GM19351 (cell line): ENCODE data around the gene RETREG1.
A peak's percentile ranks its signal among the peaks of the same experiment; 100 is the strongest.
"Not testable (repeated sequence)": the region's sequence is repeated elsewhere in the genome, so short reads cannot be mapped to it uniquely, and the experiment has no call there.

Experiments
- ATAC-seq: cut with Tn5 transposase; IDR thresholded peaks from one replicate; pipeline ENCODE4 v1.9.1; 2021; ENCODE audit warnings: mild to moderate bottlenecking, moderate library complexity; ENCODE audit not compliant: unreplicated experiment

Gene RETREG1

GRCh38 chr5:16461782-16462181 lies 155.0 kb downstream of the RETREG1 start:
- ATAC-seq = no peak

- ATAC-seq = no peak
Measured at GRCh38 chr5:16461026-16461425, 155.8 kb downstream of the RETREG1 start.

GRCh38 chr5:16459451-16459850 lies 157.3 kb downstream of the RETREG1 start:
- ATAC-seq = no peak

GRCh38 chr5:16457853-16458252 lies 158.9 kb downstream of the RETREG1 start:
- no peak for ATAC-seq

GRCh38 chr5:16457451-16457850 lies 159.3 kb downstream of the RETREG1 start:
- ATAC-seq = no peak

- peak; percentile 76 for ATAC-seq
Measured at GRCh38 chr5:16456103-16456832, 160.5 kb downstream of the RETREG1 start.

- ATAC-seq = peak; percentile 11
Measured at GRCh38 chr5:16455668-16456067, 161.1 kb downstream of the RETREG1 start.

GRCh38 chr5:16454686-16455085 lies 162.1 kb downstream of the RETREG1 start:
- no peak for ATAC-seq

- no peak for ATAC-seq
Measured at GRCh38 chr5:16453609-16454008, 163.2 kb downstream of the RETREG1 start.

- peak; percentile 57 for ATAC-seq
Measured at GRCh38 chr5:16450163-16450562, 166.6 kb downstream of the RETREG1 start.

GRCh38 chr5:16446993-16447392 lies 169.8 kb downstream of the RETREG1 start:
- no peak for ATAC-seq

GRCh38 chr5:16437977-16438376 lies 178.8 kb downstream of the RETREG1 start:
- ATAC-seq = no peak

GRCh38 chr5:16436065-16436682 lies 180.6 kb downstream of the RETREG1 start:
- ATAC-seq = not testable (repeated sequence)

- no peak for ATAC-seq
Measured at GRCh38 chr5:16431490-16431889, 185.3 kb downstream of the RETREG1 start.

GRCh38 chr5:16430349-16431089 lies 186.3 kb downstream of the RETREG1 start:
- ATAC-seq = no peak

GRCh38 chr5:16428359-16428758 lies 188.4 kb downstream of the RETREG1 start:
- no peak for ATAC-seq

- ATAC-seq = no peak
Measured at GRCh38 chr5:16427587-16427986, 189.2 kb downstream of the RETREG1 start.
